Pancreas (tissue), 10 donors: ENCODE data around the gene CBFA2T2. TPM values are rescaled to one million over a fixed set of nuclear protein-coding genes. Genes with fewer than 3 reads are reported as not detected.
A peak's percentile ranks its signal among the peaks of the same experiment; 100 is the strongest.
"Not testable (repeated sequence)": the region's sequence is repeated elsewhere in the genome, so short reads cannot be mapped to it uniquely, and the experiment has no call there.

Experiments
- ATAC-seq, 4 donors: fragments of 200-7000 bp; cut with Tn5 transposase; one replicate each; pipeline versions ENCODE4 v1.8.0 to v1.9.1; 2020; ENCODE audit warnings: mild to moderate bottlenecking in 4 of 4, moderate library complexity in 4 of 4
- DNase-seq, 6 donors: peaks; one replicate each; pipeline ENCODE4 v3.0.0-alpha.2; 2020
- FAIRE-seq: peaks from 2 replicates; lab custom pipeline; 2012; peaks lifted over from hg19 to GRCh38; lab: Jason Lieb, UNC
- H3K27ac ChIP-seq, 4 donors: fragments of 200-600 bp; sonication (generic); 1 replicate in 3 of 4; 2 replicates in 1 of 4; pipeline versions ENCODE4 v1.5.0 to v1.8.0; 2020
- H3K27me3 ChIP-seq, 4 donors: fragments of 200-600 bp; one replicate each; pipeline ENCODE4 v1.8.0; 2021
- H3K36me3 ChIP-seq, 3 donors: fragments of 200-600 bp; sonication (generic) in 1 of 3; one replicate each; pipeline versions ENCODE4 v1.5.0 to v1.8.0; 2020 to 2021
- H3K4me1 ChIP-seq, 3 donors: fragments of 200-600 bp; one replicate each; pipeline ENCODE4 v1.8.0; 2021
- H3K4me3 ChIP-seq, 4 donors: fragments of 200-600 bp; sonication (generic) in 2 of 4; one replicate each; pipeline versions ENCODE4 v1.5.0 to v1.8.0; 2020 to 2021
- H3K9me3 ChIP-seq, 4 donors: fragments of 200-600 bp; one replicate each; pipeline ENCODE4 v1.8.0; 2021
- CTCF ChIP-seq, 4 donors: fragments of 200-600 bp; sonication (generic) in 3 of 4; IDR thresholded peaks; one replicate each; pipeline versions ENCODE4 v1.5.0 to v1.8.0; 2021; ENCODE audit warnings: antibody characterized with exemption in 4 of 4
- WGBS, 2 donors: extraction: QIAGEN DNeasy Blood & Tissue Kit; methylation state at CpG; one replicate each; pipeline ENCODE4 v1.1.7; 2013; 5-methylcytosine and 5-hydroxymethylcytosine counted together
- intact Hi-C, 3 donors: fragments of 100-400 bp; cut with DNase I; formaldehyde crosslinking; loops; one replicate each; pipeline versions ENCODE4 v1.11.1 to v1.14.2; 2022
- polyA plus RNA-seq, 2 donors: library from polyadenylated mRNA; stranded (reverse); fragments of 200-250 nt; gene quantifications; one replicate each; pipeline ENCODE4 v1.2.3, GENCODE V29; 2013
- total RNA-seq, 6 donors: library from RNA; stranded (reverse); fragmentation: NEBNext Ultra II Directional in 4 of 6; extraction: Animal tissue kit (Norgen Biotek cat#: 25700) in 4 of 6; gene quantifications; one replicate each; pipeline versions ENCODE4 v1.2.1 to v1.2.4, GENCODE V29; 2021 to 2023
- donor health status: healthy with polysubstance abuse.
- donor health status: DM: no; HTN: no; CAD: no; lungs with moderate emphysema.
- donor health status: DM: no; HTN: no; CAD: no.
- donor health status: control.
- donor health status: control.
- donor health status: Bipolar disorder and iron deficiency.
- donor health status: DM: yes; HTN: yes; CAD: no.
- donor health status: DM: no; HTN: no; CAD: no.
- donor health status: DM: no; HTN: no; CAD: no.
- donor health status: DM: yes; HTN: yes; CAD: no.

Gene CBFA2T2
- total and polyA plus RNA-seq, 8 donors: 4.7 to 11.6 (median 7.5) TPM

- no peaks in the 10 kb centered on the region for H3K27me3 ChIP-seq
- DNase-seq (no peak), FAIRE-seq (no peak), ATAC-seq (no peak)
- no peak overlapping the region for H3K27ac ChIP-seq
- no peaks in the 10 kb centered on the region for H3K4me1 ChIP-seq
- no peaks in the 10 kb centered on the region for H3K9me3 ChIP-seq
- WGBS, 2 donors: 87 to 90% methylated on average over 7 of the region's 7 CpGs
- H3K36me3 ChIP-seq: no peaks in the 10 kb centered on the region
- no peak for TF ChIP-seq CTCF (IDR thresholded peaks at IDR 0.05)
- intact Hi-C loops: loop anchor here in 2 of 3 donors (5.0 kb wide), 2 partner anchors 194 to 199 kb away; partner anchors contain the start of gene C20orf144 (in 1 of the 2)
- H3K4me3 ChIP-seq: no peak overlapping the region
These were observed 26.4 kb upstream of the CBFA2T2 start for GRCh38 chr20:33463332-33464101.

DNA sequence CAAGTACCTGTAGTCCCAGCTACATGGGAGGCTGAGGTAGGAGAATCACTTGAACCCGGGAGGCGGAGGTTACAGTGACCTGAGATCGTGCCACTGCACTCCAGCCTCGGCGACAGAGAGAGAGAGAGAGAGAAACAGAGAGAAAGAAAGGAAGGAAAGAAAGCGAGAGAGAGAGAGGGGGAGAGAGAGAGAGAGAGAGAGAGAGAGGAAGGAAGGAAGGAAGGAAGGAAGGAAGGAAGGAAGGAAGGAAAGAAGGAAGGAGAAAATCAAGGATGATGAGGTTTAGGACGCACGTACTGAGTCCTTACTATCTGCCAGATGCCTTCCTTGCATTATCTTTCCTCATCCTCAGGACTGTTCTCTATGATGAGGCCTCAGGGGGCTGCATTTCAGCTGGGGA lies 25.1 kb upstream of the CBFA2T2 start:
- H3K4me1 ChIP-seq, H3K36me3 ChIP-seq, H3K9me3 ChIP-seq, H3K4me3 ChIP-seq, DNase-seq, H3K27ac ChIP-seq, FAIRE-seq, H3K27me3 ChIP-seq, ATAC-seq: not testable (repeated sequence)
- intact Hi-C loops: loop anchor here in 2 of 3 donors (5.0 kb wide), 2 partner anchors 193 to 198 kb away; partner anchors contain the start of gene C20orf144 (in 1 of the 2)
- 89 to 90% methylated on average over 8 of the region's 8 CpGs for WGBS, 2 donors

- no peak for FAIRE-seq
- Histone ChIP-seq H3K4me3 (no peak overlapping the region), H3K27me3 (no peaks in the 10 kb centered on the region), H3K27ac (no peak overlapping the region), H3K4me1 (no peaks in the 10 kb centered on the region), H3K36me3 (no peaks in the 10 kb centered on the region), H3K9me3 (no peaks in the 10 kb centered on the region)
- ATAC-seq: peak in 3 of 4 donors; percentile 22 to 67 (median 55)
- 53 to 54% methylated on average over 9 of the region's 9 CpGs for WGBS, 2 donors
- intact Hi-C loops: no loop called here
- no peak for DNase-seq
- no peak for TF ChIP-seq CTCF (IDR thresholded peaks at IDR 0.05)
These were observed 24.2 kb upstream of the CBFA2T2 start for GRCh38 chr20:33465481-33466302.

GRCh38 chr20:33466303-33466646 lies 23.6 kb upstream of the CBFA2T2 start:
- no peaks in the 10 kb centered on the region for H3K9me3 ChIP-seq
- no peak overlapping the region for H3K27ac ChIP-seq
- no peak for FAIRE-seq
- WGBS, 2 donors: 85 to 90% methylated on average over 3 of the region's 3 CpGs
- TF ChIP-seq CTCF (IDR thresholded peaks at IDR 0.05): no peak
- no peaks in the 10 kb centered on the region for H3K27me3 ChIP-seq
- no peaks in the 10 kb centered on the region for H3K36me3 ChIP-seq
- no peak overlapping the region for H3K4me3 ChIP-seq
- ATAC-seq: no peak
- no peaks in the 10 kb centered on the region for H3K4me1 ChIP-seq
- DNase-seq: no peak
- intact Hi-C loops: no loop called here

DNA sequence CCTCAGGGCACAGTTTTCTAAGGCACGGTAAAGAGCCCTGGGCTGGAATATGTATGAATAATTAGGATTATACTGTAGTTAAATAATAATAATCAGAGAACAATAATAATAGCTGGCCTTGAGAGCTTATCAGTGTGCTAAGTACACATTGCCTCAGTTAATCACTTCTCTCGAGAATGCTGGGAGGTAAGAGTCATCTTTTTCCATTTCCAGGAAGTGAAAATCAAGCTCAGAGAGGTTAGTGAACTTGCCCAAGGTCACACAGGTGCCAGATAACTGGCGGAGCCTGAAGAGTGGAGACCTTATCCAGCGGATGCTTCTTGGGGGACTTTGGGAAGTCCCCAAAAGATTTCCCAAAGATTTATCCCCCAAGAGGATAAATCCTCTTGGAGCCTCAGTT lies 19.4 kb upstream of the CBFA2T2 start:
- intact Hi-C loops: no loop called here
- 23 to 27% methylated on average over 4 of the region's 4 CpGs for WGBS, 2 donors
- no peaks in the 10 kb centered on the region for H3K9me3 ChIP-seq
- no peaks in the 10 kb centered on the region for H3K36me3 ChIP-seq
- no peaks in the 10 kb centered on the region for H3K27me3 ChIP-seq
- no peak overlapping the region for H3K4me3 ChIP-seq
- no peak for DNase-seq
- ATAC-seq: peak; percentile 57 to 68 (median 60)
- H3K27ac ChIP-seq: no peak overlapping the region
- H3K4me1 ChIP-seq: no peaks in the 10 kb centered on the region
- FAIRE-seq: no peak
- TF ChIP-seq CTCF (IDR thresholded peaks at IDR 0.05): no peak
